ENCODE data around the gene HAUS8. TPM values are rescaled to one million over a fixed set of nuclear protein-coding genes. Genes with fewer than 3 reads are reported as not detected.

The HAUS8 gene
- total and polyA plus RNA-seq, 2 of the 4 experiments (the other 2 are of a cell fraction) = 3.4 to 14.2 TPM

GRCh38 chr19:17090583-17090982, 15.3 kb upstream of the HAUS8 start:
- H3K14ac ChIP-seq (replicated peaks; ENCODE audit: low read depth, low read length) = peak overlapping the region; percentile 69
- peak overlapping the region; percentile 92; the same call in 2 of the 3 replicates for H2BK15ac ChIP-seq (ENCODE audit: low read depth, low read length)
- H3K4me3 ChIP-seq (ENCODE audit: insufficient read depth, low read depth, low read length) = no peak overlapping the region
- H3K9me1 ChIP-seq (ENCODE audit: insufficient read depth, low read length) = peaks cover 32% of the 10 kb centered on the region
- H3K27me3 ChIP-seq (ENCODE audit: control insufficient read depth, insufficient read depth, low read length) = no peaks in the 10 kb centered on the region
- in situ Hi-C loops (cut with MboI; ENCODE audit: low sequenced_read_pairs) = no loop called here
- DNase-seq (peak; percentile 60), ATAC-seq (ENCODE audit: low read depth) (no peak)
- CTCF ChIA-PET = no interaction called here
- no peak overlapping the region for H2AFZ ChIP-seq (replicated peaks; ENCODE audit: low read length, poor library complexity)
- no peaks in the 10 kb centered on the region; the same call in 1 of the 2 replicates for H3K9me3 ChIP-seq (ENCODE audit: control insufficient read depth, insufficient read depth, low read length)
- H2BK20ac ChIP-seq (ENCODE audit: low read depth, low read length) = peak overlapping the region; percentile 70
- H3K4me1 ChIP-seq (ENCODE audit: control insufficient read depth, insufficient read depth, low read length) = peaks cover 32% of the 10 kb centered on the region
- no CpG with 5 or more reads among the region's 9 CpGs for WGBS, 2 experiments (ENCODE audit: extremely low coverage in 2 of 2, insufficient read length in 1 of 2)
- H4K8ac ChIP-seq (ENCODE audit: low read depth in 2 of 2, low read length in 2 of 2) = peak overlapping the region; percentile 23 to 70
- H4K20me1 ChIP-seq (ENCODE audit: insufficient read depth, low read length) = peaks cover 68% of the 10 kb centered on the region
- peak overlapping the region; percentile 83 for H3K4ac ChIP-seq (ENCODE audit: low read depth, low read length)
- H3K36me3 ChIP-seq (ENCODE audit: control insufficient read depth, insufficient read depth, low read length) = peaks cover 20% of the 10 kb centered on the region
- POLR2A ChIA-PET (ENCODE audit: unreplicated experiment) = interaction anchor here (0.6 kb wide), 1 partner anchor 125 kb away, joined by 4 read pairs; the partner anchor contains the start of gene USE1
- H2AK5ac ChIP-seq (ENCODE audit: low read depth, low read length) = peak overlapping the region; percentile 90
- H2AK9ac ChIP-seq (replicated peaks; ENCODE audit: low read depth, low read length, poor library complexity) = peak overlapping the region; percentile 42
- dilution Hi-C loops (cut with HindIII; ENCODE audit: low sequenced_read_pairs, unreplicated experiment) = no loop called here
- H4K5ac ChIP-seq (ENCODE audit: low read depth, low read length) = peak overlapping the region; percentile 77
- intact Hi-C loops (cut with micrococcal nuclease) = no loop called here
- H4K91ac ChIP-seq (ENCODE audit: insufficient read depth, low read depth, low read length) = peak overlapping the region; percentile 87
- peak overlapping the region; percentile 88 for H3K18ac ChIP-seq (ENCODE audit: low read depth, low read length)
- peaks cover 19 to 80% of the 10 kb centered on the region in 2 experiments for H3K79me1 ChIP-seq (ENCODE audit: low read depth in 1 of 2, low read length in 2 of 2)
- H3K27ac ChIP-seq (ENCODE audit: insufficient read depth, low read length) = peak overlapping the region; percentile 97
- H2BK5ac ChIP-seq (ENCODE audit: low read depth, low read length, poor library complexity, severe bottlenecking) = peak overlapping the region; percentile 93
- H3K23ac ChIP-seq (ENCODE audit: low read depth, low read length) = peak overlapping the region; percentile 64; the same call in 1 of the 2 replicates
- no TSS peak for BruUV-seq (replicated peaks)
- TF ChIP-seq CEBPB (IDR thresholded peaks at IDR 0.05; ENCODE audit: low read depth, low read length) = no peak
- no peak for TF ChIP-seq RAD21 (IDR thresholded peaks at IDR 0.05; ENCODE audit: low read length)
- TF ChIP-seq CHD1 (IDR thresholded peaks at IDR 0.05; ENCODE audit: low read depth, low read length) = no peak
- TF ChIP-seq RFX5 (IDR thresholded peaks at IDR 0.05; ENCODE audit: low read depth, low read length) = no peak
- no peak for TF ChIP-seq CTCF (conservative IDR thresholded peaks at IDR 0.05; ENCODE audit: low read depth, low read length)
- TF ChIP-seq FOS (IDR thresholded peaks at IDR 0.05; ENCODE audit: low read depth, low read length) = no peak
- no peak for TF ChIP-seq USF2 (IDR thresholded peaks at IDR 0.05; ENCODE audit: low read depth, low read length)
- no peak for TF ChIP-seq MXI1 (IDR thresholded peaks at IDR 0.05; ENCODE audit: borderline replicate concordance, low read depth, low read length)
- no peak for TF ChIP-seq MAZ (IDR thresholded peaks at IDR 0.05; ENCODE audit: borderline replicate concordance, low read depth, low read length)
- peak overlapping the region; percentile 53 for H3K56ac ChIP-seq (ENCODE audit: extremely low read depth, insufficient read depth, low read length)
- H3K9ac ChIP-seq (ENCODE audit: low read depth, low read length) = no peak overlapping the region
- H3K4me2 ChIP-seq (ENCODE audit: low read depth, low read length) = no peak overlapping the region
- H2BK120ac ChIP-seq (ENCODE audit: low read depth, low read length) = peak overlapping the region; percentile 78
